DMS79 (cell line): ENCODE results near the gene SP100.

ENCODE experiments used
- DNase-seq: peaks from one replicate; lab custom pipeline; 2025; lab: John Stamatoyannopoulos, UW

Gene SP100

GRCh38 chr2:230552181-230552580 lies 136.2 kb downstream of the SP100 start:
- DNase-seq: no peak

GRCh38 chr2:230557065-230557464 lies 141.1 kb downstream of the SP100 start:
- DNase-seq: no peak

DNA sequence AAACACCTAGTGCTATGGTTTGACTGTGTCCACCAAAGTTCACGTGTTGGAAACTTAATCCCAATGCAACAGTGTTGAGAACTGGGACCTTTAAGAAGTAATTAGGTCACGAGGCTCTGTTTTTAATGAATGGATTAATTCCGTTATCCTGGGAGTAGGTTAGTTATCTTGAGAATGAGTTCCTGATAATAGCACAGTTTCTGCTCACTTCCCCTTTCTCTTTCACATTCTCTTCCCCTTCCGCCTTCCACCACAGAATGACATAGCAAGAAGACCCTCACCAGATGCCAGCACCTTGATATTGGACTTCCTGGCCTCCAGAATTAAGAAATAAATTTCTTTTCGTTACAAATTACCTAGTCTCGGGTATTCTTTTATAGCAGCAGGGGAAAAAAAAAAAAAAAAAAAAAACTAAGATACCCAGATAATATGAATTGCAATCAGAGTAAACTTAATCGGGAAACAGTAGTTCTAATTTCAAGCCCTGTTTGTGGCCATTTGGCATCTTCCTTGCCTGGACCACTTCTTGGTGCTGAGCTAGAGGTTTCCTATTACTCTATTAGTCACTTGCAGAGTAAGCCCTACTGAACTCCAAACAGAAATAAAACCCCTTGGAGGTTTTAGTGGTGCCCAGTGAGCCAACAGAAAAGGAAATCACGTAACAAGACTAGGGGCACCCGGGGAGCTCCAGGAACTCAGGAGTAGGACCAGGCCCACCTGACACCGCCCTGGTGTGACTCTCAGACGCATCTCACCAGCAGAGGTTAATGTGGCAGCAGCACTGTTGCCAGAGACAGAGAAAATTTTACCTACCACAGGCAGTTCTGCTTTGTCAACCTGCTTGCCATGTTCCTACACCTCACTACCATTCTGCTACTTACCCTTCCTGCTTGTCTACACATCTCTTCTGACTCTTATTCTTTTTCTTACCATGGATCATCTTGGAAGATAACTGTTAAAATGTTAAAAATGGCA lies 149.1 kb downstream of the SP100 start:
- DNase-seq: no peak

GRCh38 chr2:230569298-230569697 lies 153.3 kb downstream of the SP100 start:
- no peak for DNase-seq

DNA sequence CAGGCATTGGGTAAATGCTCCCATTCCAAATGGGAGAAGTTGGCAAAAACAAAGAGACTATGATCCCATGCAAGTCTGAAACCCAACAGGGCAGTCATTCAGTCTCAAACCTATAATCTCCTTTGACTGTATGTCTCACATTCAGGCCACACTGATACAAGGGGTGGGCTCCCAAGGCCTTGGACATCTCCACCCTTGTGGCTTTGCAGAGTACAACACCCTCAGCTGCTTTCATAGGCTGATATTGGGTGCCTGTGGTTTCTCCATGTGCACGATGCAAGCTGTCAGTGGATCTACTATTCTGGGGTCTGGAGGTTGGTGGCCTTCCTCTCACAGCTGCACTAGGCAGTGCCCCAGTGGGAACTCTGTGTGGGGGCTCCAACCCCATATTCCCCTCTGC lies 155.0 kb downstream of the SP100 start:
- DNase-seq: no peak

GRCh38 chr2:230575642-230576324 lies 159.8 kb downstream of the SP100 start:
- DNase-seq: no peak

- no peak for DNase-seq
These were observed 161.1 kb downstream of the SP100 start for GRCh38 chr2:230577114-230577513.

GRCh38 chr2:230578106-230578505 lies 162.1 kb downstream of the SP100 start:
- DNase-seq: no peak

DNA sequence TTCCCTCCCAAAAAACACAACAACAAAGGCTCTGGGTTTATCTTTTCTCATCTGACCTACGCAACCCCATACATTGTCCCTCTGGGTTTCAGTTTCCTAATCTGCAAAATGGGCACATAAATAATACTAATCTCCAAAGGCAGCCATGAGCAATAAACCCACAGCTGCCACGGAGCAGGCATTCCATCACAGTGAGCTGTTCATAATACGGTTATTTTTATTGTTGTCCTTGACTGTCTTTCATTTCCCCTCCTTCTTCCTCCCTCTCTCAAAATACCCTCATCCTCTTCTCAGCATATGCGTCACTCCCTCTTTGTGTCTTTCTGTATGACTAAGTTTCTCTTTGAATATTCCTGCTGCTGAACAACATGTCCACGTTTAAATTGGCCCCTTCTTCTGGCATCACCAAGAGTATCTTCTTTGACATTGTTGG lies 166.9 kb downstream of the SP100 start:
- no peak for DNase-seq

DNA sequence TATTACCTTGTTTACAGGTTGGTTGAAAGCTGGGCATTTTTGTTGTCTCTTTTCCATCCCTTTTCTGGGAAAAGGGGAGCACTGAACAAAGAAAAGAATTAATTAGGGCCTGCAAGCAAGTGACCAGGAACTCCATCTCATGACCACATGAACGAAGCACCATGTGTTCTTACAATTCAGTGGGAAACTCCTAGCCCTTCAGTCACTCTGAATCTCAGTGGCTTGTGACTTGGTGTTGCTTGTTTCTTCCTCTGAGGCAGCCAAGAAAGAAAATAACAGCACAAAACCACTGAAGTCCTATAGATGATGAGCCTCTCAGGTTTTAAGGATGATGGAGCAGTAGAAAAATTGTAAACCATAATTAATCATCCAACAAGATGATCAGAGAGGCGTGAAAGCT lies 167.6 kb downstream of the SP100 start:
- DNase-seq: no peak

DNA sequence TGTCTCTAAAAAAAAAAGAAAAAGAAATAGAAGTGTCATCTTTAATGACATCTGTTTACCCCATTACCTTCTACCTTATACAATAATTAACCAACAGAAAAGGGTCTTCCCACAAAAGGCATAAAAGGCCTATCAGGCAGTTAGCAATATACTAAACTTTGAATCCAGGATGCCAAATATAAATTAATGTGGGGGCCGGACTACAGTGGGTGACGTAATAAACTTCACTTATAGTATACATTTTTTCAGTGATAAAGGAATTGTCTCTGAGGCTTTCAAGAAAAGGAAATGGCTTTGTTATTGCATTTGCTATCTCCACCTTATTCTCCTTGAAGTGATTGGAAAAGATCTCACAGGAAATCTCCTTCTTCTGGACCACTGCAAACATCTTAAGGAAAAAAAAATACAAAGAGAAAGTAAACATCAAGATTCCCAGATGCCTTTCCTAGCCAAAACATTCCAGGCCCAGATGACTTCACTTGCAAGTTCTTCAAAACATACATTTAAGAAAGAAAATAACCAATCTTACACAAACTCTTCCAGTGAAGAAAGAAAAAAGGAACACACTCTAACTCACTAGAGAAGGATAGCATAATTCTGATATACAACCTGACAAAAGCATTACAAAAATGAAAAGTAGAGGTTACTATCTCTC lies 170.5 kb downstream of the SP100 start:
- DNase-seq: no peak

GRCh38 chr2:230589025-230589424 lies 173.0 kb downstream of the SP100 start:
- DNase-seq: no peak

GRCh38 chr2:230589497-230590015 lies 173.6 kb downstream of the SP100 start:
- no peak for DNase-seq

DNA sequence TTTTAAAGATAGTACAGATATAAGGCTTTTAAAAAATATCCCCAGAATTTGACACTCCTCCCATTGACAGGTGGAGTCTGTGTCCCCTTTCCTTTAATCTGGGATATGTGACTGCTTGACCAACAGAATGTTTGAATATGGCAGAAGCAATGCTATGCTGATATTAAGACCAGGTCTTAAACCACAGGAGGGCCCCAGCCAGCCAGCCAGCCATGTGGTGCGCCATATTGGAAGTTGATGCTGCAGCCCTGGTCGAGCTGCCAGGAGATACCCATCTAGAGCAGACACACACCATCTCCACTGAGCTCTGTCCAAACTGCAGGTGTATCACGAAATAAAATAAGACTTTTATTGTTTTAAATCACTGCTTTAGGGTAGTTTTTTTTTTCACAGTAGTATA lies 174.3 kb downstream of the SP100 start:
- no peak for DNase-seq

GRCh38 chr2:230591850-230592249 lies 175.8 kb downstream of the SP100 start:
- no peak for DNase-seq

DNA sequence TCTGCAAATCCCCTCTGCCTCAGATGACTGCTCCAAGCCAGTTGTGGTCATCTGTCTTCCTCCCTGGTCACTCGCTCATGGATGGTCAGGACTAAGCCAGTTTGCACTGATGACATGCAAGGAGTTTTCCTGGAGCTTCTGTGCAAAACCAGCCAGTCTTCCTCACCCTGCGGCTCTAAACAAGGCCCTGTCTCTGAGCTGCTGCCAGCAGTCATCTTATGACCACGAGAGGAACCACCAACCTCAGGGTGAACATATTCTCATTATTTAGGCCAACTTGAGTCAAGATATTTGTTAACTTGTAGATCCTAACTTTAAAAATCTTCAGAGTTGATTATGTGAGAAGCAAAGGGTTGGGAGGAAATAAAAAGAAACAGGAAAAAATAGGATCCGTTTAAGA lies 176.8 kb downstream of the SP100 start:
- DNase-seq: no peak
